LHCN-M2 (cell line): ENCODE data around the gene DPEP1. TPM values are rescaled to one million over a fixed set of nuclear protein-coding genes. Genes with fewer than 3 reads are reported as not detected.
A peak's percentile ranks its signal among the peaks of the same experiment; 100 is the strongest.
"Not testable (repeated sequence)": the region's sequence is repeated elsewhere in the genome, so short reads cannot be mapped to it uniquely, and the experiment has no call there.

Experiments used
- DNase-seq: peaks from one replicate; pipeline ENCODE4 v3.0.0-alpha.2; 2012; ENCODE audit warnings: low read depth
- polyA plus RNA-seq: library from polyadenylated mRNA; unstranded; fragments of >200 nt; gene quantifications from one replicate; pipeline ENCODE4 v1.2.1, GENCODE V29; 2012; ENCODE audit warnings: missing spikeins
- total RNA-seq: library from RNA; depleted of rRNA; stranded (reverse); fragments of >200 nt; gene quantifications from 2 replicates; pipeline ENCODE4 v1.2.3, GENCODE V29; 2014; rRNA removed

Gene DPEP1
- total RNA-seq, result 0.46 TPM in 1 of 2 replicates, not detected in the other
- polyA plus RNA-seq, result not detected

DNA sequence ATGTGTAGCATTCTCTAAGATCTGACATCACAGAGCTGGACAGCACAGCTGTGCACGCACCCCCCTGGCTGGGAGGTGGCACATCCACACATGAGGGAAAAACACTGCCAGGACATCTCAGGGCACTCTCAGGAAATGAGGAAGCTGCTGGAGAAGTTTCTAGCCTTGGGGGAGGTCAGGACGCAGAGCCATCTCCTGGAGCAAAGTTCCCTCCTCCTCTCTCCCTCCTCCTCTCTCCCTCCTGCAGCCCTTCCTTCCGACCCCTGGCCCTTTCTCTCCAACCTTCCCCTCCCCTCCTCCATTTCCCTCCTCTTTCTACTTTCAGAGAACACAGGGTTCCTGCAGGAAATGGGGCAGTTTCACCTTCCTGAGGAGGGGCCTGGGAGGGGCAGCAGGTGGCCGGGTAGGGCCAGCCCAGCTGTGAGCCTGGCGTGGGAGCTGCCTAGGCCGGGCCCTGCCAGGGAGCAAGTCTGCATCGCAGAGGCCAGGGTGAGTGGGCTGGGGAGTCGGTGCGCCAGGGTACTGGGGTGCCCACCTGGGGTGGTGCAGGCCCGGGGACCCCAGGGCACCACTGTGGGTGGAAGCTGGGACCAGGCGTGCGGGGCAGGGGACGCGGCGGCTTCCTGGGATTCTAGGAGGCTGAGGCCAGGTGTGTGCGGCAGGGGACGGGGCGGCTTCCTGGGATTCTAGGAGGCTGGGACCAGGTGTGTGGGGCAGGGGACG, at the start of gene DPEP1:
DPEP1 (plus strand) TSS at position 412 of the 723 bp plus-strand sequence. CDS start 16,769 bp downstream, outside the sequence.
- DNase-seq, result peak; percentile 29

DNA sequence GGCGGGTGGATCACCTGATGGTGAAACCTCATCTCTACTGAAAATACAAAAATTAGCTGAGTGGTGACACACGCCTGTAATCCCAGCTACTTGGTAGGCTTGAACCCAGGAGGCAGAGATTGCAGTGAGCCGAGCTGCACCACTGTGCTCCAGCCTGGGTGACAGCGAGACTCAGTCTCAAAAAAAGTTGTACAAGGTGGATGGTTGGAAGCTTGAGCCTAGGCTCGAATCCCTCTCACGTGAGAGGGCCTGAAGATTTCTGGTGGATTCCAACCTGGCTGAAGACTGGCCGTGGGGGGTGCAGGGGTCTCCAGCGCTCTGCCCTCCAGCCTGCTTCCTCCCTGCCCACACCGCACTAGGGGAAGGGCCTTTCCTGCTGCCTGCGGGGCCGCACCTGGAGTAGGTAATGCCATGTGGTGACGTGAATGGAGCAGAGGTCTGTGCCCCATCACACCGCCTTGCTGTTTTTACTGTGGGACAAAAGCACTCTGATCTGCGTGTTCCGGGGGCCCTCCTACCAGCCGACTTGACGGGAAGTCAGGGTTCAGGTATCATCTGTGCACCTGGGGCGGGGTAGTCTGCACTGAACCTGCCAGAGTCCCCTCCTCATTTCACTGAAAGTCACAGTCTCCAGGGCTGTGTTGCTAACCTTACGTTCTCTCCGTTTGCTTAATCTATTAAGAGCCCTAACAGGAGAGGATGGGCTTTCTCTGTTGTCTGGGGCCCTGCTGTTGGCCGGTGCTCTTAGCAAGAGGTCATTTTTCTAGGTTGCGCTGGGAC, 48.8 kb upstream of the DPEP1 start:
- DNase-seq, result peak; percentile 22

DNA sequence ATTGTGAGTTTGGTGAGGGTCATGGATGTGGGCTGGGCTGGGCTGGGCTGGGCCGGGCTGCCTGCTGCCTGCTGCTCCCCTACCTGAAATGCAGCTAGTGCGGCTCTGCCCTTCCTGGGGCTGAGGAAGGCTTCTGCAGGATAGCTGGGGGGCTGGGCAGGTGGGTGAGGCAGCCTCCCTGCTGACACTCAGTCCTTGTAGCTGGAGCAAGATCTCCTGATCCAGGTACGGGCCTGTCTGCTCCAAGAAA, 48.3 kb upstream of the DPEP1 start:
- DNase-seq, result no peak

DNA sequence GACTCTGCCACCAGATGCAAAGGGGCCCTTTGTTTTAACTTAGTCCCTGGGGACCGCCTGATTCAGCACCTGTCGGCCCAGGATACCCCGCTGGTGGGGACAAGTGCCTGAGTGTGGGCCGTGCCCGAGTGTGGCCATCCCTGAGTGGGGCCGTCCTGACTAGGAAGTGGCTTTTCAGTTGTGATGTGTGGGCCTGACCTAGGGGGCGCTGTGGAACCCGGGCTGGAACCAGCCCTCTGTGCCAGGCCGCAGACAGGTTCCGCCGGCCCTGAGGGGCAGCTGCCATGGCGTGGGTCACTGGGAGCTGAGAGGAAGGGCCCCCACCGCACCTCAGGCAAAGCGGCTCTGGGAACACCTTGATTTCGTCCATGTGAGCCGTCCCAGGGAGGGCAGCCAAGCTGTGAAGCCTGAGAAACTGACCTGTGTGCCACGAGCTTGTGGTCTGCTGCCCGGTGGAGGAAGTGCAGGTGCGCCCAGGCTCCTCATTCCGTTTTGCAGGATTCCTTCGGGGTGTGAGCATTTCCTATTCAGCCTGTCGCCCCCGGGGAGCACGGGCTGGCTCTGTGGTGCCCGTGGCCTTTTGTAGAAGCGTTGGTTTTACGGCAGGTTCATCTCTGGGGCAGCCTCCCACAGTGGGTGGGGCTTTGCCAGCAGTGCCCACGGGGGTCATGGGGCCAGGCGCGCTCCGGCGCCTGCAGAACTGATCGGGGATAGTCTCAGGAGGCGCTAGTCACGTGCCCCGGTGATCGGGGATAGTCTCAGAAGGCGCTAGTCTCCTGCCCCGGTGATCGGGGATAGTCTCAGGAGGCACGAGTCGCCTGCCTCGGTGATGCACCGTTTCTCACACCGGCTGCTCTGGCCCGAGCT, 47.7 kb upstream of the DPEP1 start:
- DNase-seq, result peak; percentile 51

DNA sequence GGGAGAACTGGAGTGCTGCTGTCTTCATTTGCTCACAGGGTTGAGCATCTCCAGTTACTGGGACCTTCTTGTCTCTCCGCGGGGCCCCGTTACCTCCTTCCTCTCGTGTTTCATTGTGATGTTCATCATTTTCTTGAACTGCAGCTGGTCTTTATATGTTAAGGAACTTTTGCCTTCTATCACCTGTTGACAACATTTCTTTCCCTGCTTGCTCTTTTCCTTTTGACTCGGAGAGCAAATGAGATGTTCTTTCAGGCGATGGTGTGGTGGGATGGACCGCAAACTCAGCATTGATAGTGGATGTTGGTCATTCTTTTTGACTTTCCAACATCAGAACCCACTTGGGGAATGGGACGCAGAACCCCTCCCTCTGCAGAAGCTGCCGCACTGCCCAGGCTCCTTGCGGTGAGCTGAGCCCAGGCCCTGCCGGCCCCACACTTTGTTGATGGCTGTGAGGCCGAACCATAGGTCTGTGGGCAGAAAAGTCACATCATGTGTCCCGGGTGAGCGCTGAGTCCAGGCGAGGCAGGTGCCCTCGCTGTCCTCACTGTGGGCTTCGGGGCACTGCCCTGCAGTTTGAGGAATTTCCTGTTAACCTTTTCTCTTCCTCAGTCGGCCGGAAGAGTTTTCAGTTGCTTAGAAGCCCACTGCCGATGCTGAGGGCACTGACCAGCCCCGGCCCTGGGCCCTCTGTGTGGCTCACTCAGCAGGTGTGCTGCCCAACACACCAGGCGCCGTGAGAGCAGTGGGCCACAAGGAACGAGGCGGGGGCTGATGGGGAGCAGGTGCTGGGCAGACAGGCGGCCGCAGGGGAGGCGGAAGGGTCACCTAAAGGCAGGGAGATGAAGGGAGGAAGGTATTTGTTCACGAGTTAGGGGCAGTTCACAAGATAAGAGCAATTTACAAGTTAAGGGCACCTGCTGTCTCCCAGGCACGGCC, 45.5 kb upstream of the DPEP1 start:
- no peak for DNase-seq

DNA sequence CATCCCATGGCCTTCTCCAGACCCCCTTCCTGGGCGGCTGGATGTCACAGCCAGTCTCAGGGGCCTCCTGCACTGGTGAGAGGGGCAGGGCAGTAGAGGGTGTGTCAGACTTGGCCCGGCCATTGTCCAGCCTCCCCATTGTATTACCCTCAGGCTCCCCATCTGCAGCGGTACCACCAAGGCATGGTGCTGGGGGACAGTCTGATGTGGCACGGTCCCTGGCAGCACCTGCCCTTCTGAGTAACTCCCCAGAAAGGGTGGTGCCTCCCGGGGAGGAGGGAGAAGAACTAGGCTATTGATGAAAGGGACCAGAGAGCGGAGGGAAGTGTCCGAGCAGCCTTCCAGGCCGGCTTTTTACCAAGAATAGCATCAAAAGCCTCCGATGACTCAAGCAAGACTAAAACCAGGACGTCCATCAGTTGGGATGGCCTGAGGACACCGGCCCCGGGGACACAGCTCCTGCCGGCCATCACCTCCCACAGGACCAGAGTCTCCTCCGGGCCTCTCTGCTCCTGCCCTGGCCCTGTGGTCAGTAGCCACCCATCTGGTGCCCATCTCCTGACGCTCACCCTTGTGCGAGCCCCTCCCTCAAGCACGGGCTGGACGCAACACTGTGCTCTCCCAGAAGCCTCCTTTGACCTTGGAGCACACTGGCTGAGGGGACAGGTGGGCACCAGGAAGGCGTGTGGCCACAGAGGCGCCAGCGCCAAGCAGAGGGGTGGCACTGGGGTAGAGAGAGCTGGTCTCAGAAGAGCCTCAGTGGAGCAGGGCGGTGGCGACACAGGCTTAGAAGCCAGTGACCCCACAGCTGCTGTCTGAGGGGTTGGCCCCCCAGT, 43.7 kb upstream of the DPEP1 start:
- no peak for DNase-seq

DNA sequence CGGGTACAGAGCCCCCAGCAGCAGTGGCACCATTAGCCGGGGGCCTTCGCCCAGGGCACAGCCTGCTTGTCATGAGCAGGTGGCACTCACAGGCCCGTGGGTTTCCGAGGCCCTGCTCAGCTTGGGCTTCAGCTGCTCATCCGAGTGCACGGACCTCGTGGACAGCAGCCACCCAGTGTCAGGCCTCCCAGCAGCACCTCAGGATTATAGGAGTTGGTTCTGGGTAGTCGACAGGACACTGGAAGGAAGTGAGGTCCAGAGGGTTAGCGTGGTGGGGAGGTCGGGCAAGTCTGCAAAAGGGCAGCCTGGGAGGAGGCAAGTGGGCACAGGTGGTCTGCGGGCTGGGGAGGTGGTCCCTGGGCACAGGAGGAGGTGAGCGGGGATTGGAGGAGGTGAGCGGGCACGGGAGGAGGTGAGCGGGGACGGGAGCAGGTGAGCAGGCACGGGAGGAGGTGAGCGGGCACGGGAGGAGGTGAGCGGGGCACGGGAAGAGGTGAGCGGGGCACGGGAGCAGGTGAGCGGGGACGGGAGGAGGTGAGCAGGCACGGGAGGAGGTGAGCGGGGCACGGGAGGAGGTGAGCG, 43.0 kb upstream of the DPEP1 start:
- no peak for DNase-seq

DNA sequence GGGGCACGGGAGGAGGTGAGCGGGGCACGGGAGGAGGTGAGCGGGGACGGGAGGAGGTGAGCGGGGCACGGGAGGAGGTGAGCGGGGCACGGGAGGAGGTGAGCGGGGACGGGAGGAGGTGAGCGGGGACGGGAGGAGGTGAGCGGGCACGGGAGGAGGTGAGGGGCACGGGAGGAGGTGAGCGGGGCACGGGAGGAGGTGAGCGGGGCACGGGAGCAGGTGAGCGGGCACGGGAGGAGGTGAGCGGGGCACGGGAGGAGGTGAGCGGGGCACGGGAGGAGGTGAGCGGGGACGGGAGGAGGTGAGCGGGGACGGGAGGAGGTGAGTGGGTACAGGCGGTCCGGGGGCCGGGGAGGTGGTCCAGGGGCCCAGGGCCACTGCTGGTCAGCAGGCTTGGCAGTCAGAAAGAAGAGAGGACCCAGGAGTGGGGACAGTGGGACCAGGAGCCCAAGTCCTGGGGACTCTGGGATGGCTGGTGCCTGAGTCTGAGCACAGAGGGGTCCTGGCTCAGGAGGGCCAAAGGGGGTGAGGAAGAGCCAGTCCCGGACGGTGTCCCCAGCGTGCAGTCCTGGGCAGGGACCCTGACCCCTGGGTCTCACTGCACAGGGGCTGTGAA, 42.4 kb upstream of the DPEP1 start:
- DNase-seq, result not testable (repeated sequence)

DNA sequence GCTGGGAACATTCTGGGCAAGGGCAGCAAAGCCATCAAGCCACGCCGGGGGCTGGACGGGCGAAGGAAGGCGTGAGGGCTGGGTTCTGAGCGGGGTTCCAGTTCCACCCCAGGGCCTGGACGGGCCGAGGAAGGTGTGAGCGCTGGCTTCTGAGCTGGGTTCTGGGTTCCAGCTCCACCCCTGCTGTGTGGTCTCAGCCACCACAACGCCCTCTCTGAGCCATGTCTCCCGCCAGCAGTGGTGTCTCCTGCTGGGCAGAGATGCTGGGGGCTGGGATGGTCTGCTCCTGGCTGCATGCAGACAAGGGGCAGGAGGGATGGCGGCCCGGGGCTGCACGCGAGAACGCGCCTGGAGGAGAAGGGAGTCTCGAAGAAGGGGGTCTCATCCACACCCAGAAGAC, 41.8 kb upstream of the DPEP1 start:
- no peak for DNase-seq

DNA sequence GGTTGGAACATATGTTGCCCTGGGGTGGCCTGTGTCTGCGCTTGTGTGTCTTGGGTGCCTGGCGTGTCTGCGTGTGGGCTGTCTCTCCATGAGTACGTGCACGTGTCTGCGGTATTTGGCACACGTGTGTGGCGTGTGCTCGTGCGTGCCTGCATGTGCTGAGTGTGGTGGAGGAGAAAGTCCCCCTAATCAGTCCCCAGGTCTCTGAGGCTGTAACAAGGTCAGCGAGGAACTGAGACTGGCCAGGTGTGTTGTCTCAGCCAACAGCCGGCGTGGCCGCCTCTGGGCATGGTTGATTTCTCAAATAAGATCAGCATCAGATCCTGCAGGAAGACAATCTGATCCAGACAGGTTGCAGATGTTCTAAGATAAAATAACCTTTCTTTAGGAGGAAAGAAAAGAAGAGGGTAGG, 41.4 kb upstream of the DPEP1 start:
- no peak for DNase-seq

DNA sequence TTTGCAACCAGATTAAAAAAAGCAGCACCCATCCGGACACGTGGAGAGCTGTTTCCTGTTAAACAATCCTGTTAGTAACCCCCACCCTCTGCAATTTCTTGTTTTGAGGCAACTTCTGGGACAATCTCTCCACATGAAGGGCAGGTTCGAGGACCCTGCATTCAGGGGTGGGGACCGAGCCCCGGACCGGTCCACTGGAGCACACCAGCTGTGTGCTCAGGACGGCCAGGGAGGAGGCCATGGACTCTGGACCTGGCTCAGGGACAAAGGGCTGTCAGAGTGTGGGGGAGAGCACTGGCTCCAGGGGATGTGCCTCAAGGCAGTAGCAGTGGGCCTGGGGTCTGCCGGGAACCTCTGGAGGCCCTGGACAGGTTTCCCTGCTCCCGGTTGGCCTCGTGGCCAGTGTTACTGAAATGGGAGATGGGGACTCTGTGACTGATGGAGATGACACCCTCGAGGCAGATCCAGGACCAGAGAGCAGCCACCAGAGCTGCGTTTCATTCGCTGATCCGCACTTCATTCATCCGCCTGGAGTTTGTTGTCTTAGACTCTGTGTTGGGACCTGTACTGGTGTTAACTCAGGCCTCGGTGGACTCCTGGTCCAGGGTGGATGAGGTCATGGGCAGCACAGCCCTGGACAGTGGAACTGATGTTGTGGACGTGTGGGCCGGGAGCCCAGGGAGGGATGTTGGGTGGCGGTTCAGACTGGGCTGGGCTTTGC, 40.8 kb upstream of the DPEP1 start:
- no peak for DNase-seq

DNA sequence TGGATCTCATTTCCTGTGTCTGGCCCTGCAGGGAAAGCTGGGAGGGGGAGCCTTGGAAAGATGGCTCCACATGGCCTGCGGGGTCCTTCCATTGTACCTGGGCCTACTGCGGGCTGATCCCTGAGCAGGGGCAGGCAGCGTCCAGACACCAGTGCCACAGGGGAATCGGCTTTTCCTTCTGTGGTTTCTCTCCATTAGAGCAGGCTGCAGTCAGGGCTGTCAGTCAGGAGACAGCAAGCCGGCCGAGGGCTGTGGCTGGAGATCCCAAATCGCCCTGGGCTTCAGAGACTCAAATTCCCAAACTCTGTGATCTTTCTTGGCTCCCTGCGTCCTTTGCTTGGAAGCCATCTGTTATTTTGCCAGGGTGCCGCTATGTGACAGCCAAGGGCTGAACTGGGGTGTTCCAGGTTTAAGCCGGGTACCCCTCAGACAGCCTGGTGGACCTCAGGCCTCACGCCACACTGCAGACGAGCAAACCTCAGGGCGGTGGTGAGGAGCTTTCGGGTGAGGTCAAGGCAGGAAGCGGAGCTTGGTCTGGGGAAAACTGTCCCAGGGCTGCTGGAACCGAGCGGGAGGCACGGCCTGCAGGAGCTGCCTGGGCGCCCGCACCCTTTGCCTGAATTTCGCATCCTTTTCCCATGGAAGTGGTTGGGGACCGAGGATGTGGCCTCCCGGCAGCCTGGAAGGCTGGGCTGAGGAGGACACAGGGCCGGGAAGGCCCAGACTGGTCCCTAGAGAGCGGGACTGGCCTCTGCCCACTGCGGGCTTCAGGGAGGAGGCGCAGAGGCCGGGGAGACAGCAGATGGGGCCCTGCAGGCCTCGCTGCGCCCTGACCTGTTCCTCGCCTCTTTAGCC, 39.4 kb upstream of the DPEP1 start:
- DNase-seq, result no peak

DNA sequence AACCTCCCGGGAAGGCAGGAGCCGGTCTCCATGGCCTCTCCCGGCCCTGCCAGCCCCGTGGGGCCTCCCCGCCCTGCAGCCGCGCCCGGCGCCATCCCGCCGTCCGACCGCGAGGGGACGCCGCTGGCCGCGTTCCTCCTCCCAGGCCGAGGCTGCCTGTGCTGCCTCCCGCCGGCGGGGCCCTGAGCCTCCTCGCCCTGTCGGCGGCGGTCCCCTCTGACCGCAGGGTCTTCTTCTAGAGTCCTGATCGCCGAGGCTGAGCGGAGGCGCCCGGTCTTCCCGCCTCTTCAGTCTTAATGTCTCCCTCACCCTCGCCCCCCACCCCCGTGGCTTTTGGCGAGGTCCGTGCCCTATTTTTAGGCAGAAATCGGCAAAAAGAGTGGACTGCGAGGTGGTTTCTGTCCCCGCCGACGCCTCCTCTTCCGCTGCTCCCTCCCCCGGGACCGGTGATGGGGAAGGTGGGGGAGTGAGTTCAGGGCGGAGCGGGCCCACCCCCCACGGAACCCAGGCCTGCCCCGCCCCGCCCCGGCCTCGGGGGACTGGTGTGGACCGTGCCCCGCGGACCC, 38.7 kb upstream of the DPEP1 start:
- DNase-seq, result peak; percentile 72

DNA sequence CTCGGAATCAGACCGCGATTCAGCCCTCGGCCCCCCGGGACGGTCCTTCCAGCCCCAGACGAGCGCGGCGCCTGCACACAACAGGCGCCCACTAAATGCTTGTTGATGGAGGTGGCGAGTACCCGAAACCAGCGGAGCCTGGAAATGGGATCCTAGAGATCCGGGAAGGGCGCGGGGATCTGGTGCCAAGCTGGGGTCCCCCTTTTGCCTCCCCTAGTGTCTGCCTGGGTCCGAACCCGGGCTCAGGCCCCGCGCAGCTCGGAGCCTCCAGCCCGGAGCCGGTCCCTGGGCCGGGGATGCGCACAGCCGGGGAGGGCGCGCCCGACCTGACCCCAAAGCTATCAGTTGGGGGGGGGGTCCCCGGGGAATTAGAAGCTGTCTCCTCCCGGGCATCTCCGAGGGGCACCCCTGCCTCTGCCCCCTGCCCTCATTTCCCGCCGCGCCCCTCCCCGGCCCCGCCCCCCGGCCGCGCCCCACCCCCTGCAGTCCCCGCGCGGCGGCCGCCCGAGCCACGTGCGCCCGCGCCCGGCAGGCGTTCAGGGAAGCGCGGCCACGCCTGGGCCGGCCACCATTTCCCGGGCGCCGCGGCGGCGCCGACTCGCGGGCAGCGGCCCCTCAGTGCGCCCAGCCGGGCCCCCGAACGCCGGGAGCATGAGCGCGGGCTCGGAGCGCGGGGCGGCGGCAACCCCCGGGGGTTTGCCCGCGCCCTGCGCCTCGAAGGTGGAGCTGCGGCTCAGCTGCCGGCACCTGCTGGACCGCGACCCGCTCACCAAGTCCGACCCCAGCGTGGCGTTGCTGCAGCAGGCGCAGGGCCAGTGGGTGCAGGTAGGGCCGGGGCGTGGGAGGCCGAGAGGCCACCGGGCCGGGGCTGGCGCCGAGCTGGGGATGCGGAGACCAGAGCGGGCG, 37.9 kb upstream of the DPEP1 start, which contains the start of gene CPNE7:
CPNE7 (plus strand) TSS at position 512 of the 906 bp plus-strand sequence; CDS start at position 652, 140 bp downstream.
- DNase-seq, result no peak

DNA sequence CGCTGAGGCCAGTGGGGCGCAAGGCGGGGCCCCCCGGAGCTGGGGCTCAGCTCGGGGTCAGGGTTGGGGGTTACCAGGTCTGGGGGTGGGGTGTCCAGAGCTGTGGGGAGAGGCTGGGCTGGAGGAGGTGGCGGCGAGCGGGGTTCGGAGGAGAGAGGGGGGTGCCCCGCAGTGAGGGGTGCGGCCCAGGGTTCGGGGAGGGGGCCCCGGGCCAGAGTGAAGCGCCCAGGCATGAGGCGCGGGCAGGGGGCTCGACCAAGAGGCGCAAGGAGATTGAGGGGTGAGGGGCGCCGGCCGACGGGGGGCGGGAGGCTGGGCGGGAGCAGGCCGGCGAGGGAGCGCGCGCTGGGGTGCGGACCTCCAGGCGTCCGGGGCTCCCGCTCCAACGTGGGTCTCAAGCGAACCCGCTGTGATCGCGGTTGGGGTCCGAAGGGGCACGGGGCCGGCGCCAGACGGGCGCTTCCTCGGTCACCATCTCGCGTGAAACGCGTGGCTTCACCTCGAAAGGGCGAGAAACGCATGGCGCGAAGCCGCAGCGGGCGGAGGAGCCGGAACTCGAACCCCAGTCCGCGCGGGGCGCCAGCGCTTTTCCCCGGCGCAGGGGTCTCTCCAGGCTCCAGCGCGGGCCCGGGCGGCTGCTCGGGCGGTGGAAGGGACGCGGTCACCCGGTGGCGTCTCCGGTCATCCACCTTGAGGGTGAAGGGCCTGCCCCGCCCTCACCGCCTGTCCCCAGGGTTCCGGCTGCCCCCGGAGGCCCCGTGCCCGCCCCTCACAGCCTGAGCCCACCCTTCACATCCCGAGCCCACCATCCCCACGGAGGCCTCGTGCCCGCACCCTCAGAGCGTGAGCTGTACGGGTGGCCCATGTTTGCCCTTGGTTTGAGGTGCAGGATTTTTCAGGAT, 37.0 kb upstream of the DPEP1 start:
- DNase-seq, result no peak
